Measurements from ENCODE around the gene NRIP1. TPM values are rescaled to one million over a fixed set of nuclear protein-coding genes. Genes with fewer than 3 reads are reported as not detected.

The NRIP1 gene
- total RNA-seq, 1 donor from 2014 or later: 30.9 TPM

- Histone ChIP-seq H3K27ac (no peak overlapping the region), H3K4me3 (no peak overlapping the region), H3K9me3 (no peaks in the 10 kb centered on the region), H3K4me1 (no peaks in the 10 kb centered on the region), H3K36me3 (peaks cover 0 to 20% of the 10 kb centered on the region in 2 donors), H3K27me3 (no peaks in the 10 kb centered on the region)
- intact Hi-C loops (cut with DNase I): no loop called here
- TF ChIP-seq CTCF (IDR thresholded peaks at IDR 0.05) (no peak), POLR2A (IDR thresholded peaks at IDR 0.05) (no peak), POLR2AphosphoS5 (IDR thresholded peaks at IDR 0.05; ENCODE audit: insufficient read depth in 1 of 2, low read depth in 1 of 2) (no peak)
- no peak for DNase-seq (ENCODE audit: extremely low spot score in 2 of 2)
Measured at GRCh38 chr21:14964621-14965020, 100.2 kb downstream of the NRIP1 start.

GRCh38 chr21:14962217-14962616 is 102.6 kb downstream of the NRIP1 start:
- H3K4me3 ChIP-seq: no peak overlapping the region
- no peaks in the 10 kb centered on the region for H3K9me3 ChIP-seq
- no peaks in the 10 kb centered on the region for H3K4me1 ChIP-seq
- TF ChIP-seq POLR2A (IDR thresholded peaks at IDR 0.05) (no peak), CTCF (IDR thresholded peaks at IDR 0.05) (no peak)
- peaks cover 0 to 10% of the 10 kb centered on the region in 2 donors for H3K36me3 ChIP-seq
- DNase-seq (ENCODE audit: extremely low spot score in 2 of 2): no peak
- no peak overlapping the region for H3K27ac ChIP-seq
- intact Hi-C loops (cut with DNase I): no loop called here
- H3K27me3 ChIP-seq: no peaks in the 10 kb centered on the region

- H3K36me3 ChIP-seq: peaks cover 0 to 3% of the 10 kb centered on the region in 2 donors
- no peak for DNase-seq (ENCODE audit: extremely low spot score in 2 of 2)
- no peak overlapping the region for H3K27ac ChIP-seq
- H3K4me3 ChIP-seq: no peak overlapping the region
- no peaks in the 10 kb centered on the region for H3K4me1 ChIP-seq
- no peaks in the 10 kb centered on the region for H3K9me3 ChIP-seq
- TF ChIP-seq POLR2AphosphoS5 (IDR thresholded peaks at IDR 0.05; ENCODE audit: insufficient read depth in 1 of 2, low read depth in 1 of 2) (no peak), CTCF (IDR thresholded peaks at IDR 0.05) (no peak), POLR2A (IDR thresholded peaks at IDR 0.05) (no peak)
- intact Hi-C loops (cut with DNase I): no loop called here
- H3K27me3 ChIP-seq: no peaks in the 10 kb centered on the region
Measured at GRCh38 chr21:14961502-14961901, 103.3 kb downstream of the NRIP1 start.

GRCh38 chr21:14959343-14959742 is 105.5 kb downstream of the NRIP1 start:
- no peak overlapping the region for H3K27ac ChIP-seq
- TF ChIP-seq POLR2AphosphoS5 (IDR thresholded peaks at IDR 0.05; ENCODE audit: insufficient read depth in 1 of 2, low read depth in 1 of 2) (no peak), POLR2A (IDR thresholded peaks at IDR 0.05) (no peak)
- H3K4me1 ChIP-seq: no peaks in the 10 kb centered on the region
- intact Hi-C loops (cut with DNase I): no loop called here
- no peak for DNase-seq (ENCODE audit: extremely low spot score in 2 of 2)
- no peaks in the 10 kb centered on the region for H3K9me3 ChIP-seq
- no peaks in the 10 kb centered on the region for H3K27me3 ChIP-seq
- no peak overlapping the region for H3K4me3 ChIP-seq
- no peaks in the 10 kb centered on the region for H3K36me3 ChIP-seq

- TF ChIP-seq POLR2A (IDR thresholded peaks at IDR 0.05) (no peak), CTCF (IDR thresholded peaks at IDR 0.05) (no peak), POLR2AphosphoS5 (IDR thresholded peaks at IDR 0.05; ENCODE audit: insufficient read depth in 1 of 2, low read depth in 1 of 2) (no peak)
- no peak for DNase-seq (ENCODE audit: extremely low spot score in 2 of 2)
- H3K36me3 ChIP-seq: no peaks in the 10 kb centered on the region
- H3K9me3 ChIP-seq: no peaks in the 10 kb centered on the region
- H3K4me1 ChIP-seq: no peaks in the 10 kb centered on the region
- intact Hi-C loops (cut with DNase I): no loop called here
- H3K27me3 ChIP-seq: no peaks in the 10 kb centered on the region
- no peak overlapping the region for H3K4me3 ChIP-seq
- no peak overlapping the region for H3K27ac ChIP-seq
Measured at GRCh38 chr21:14957836-14958235, 107.0 kb downstream of the NRIP1 start.

- Histone ChIP-seq H3K4me3 (no peak overlapping the region), H3K27me3 (no peaks in the 10 kb centered on the region), H3K36me3 (no peaks in the 10 kb centered on the region), H3K27ac (no peak overlapping the region), H3K9me3 (no peaks in the 10 kb centered on the region), H3K4me1 (no peaks in the 10 kb centered on the region)
- intact Hi-C loops (cut with DNase I): no loop called here
- DNase-seq (ENCODE audit: extremely low spot score in 2 of 2): no peak
- TF ChIP-seq CTCF (IDR thresholded peaks at IDR 0.05) (no peak), POLR2A (IDR thresholded peaks at IDR 0.05) (no peak), POLR2AphosphoS5 (IDR thresholded peaks at IDR 0.05; ENCODE audit: insufficient read depth in 1 of 2, low read depth in 1 of 2) (no peak)
Measured at GRCh38 chr21:14956807-14957206, 108.0 kb downstream of the NRIP1 start.

Data from vagina (tissue), 2 donors.